ENCODE data around the gene MCTP1. TPM values are rescaled to one million over a fixed set of nuclear protein-coding genes. Genes with fewer than 3 reads are reported as not detected.
A peak's percentile ranks its signal among the peaks of the same experiment; 100 is the strongest.

The MCTP1 gene
- total RNA-seq, 1 donor from 2014 or later = 7.8 TPM

DNA sequence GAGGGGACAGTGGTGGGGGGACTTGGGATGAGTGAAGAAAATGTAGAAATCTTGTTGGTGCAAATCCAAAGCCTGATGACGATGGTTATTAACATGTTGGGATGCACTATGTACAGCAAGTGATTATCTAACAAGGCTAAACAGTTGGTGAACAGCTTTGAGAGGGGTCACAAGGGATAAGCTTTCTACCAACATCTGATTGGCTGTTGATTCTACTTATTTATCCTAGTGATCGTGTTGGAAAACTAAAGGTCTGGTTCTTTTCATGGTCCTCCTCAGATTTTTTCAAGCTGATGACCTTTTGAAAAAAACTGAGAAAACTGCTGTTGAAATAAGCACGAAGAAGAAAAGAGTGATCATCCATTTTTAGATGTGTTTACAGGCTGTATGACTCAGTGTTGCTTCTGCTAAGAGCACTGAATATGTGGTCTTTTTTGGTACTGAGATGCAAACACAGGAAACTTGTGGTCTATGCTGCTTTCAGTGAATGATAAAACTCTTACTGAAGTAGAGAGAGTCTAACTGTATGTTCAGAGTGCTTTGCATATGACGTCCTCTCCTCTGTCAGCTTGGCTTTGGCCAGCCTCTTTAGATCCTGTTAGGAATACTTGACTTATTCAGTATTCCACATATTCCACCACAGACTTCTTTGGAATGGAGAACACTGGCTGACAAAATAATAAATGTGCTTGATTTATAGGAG is 491.6 kb downstream of the MCTP1 start:
- no peaks in the 10 kb centered on the region for H3K9me3 ChIP-seq (replicated peaks)
- TF ChIP-seq, protein P1, sequence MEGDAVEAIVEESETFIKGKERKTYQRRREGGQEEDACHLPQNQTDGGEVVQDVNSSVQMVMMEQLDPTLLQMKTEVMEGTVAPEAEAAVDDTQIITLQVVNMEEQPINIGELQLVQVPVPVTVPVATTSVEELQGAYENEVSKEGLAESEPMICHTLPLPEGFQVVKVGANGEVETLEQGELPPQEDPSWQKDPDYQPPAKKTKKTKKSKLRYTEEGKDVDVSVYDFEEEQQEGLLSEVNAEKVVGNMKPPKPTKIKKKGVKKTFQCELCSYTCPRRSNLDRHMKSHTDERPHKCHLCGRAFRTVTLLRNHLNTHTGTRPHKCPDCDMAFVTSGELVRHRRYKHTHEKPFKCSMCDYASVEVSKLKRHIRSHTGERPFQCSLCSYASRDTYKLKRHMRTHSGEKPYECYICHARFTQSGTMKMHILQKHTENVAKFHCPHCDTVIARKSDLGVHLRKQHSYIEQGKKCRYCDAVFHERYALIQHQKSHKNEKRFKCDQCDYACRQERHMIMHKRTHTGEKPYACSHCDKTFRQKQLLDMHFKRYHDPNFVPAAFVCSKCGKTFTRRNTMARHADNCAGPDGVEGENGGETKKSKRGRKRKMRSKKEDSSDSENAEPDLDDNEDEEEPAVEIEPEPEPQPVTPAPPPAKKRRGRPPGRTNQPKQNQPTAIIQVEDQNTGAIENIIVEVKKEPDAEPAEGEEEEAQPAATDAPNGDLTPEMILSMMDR (IDR thresholded peaks at IDR 0.05; ENCODE audit: borderline replicate concordance) = no peak
- H3K27ac ChIP-seq (replicated peaks) = no peak overlapping the region
- H3K27me3 ChIP-seq (ENCODE audit: low read depth) = no peaks in the 10 kb centered on the region
- H3K4me1 ChIP-seq = no peaks in the 10 kb centered on the region
- DNase-seq = no peak
- no peaks in the 10 kb centered on the region for H3K36me3 ChIP-seq
- no peak overlapping the region for H3K4me3 ChIP-seq
- intact Hi-C loops (cut with micrococcal nuclease) = no loop called here

DNA sequence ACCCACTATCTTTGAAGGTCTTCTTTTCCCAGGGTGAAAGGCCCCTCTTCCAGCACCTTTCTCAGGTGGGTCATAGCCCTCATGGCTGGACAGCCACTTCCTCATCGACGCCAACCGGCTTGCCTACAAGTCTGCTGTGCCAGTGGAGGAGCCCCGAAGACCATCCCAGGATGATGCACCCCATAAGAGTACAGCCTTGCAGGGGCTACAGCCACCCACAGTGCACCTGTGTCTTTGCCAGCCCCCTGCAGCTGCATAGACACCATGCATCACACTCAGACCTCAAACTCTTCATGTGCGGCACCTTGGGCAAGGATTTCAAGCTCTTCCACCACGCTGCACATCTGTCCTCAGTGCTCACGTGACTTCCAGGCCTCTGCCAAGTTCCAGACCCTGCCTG is 493.1 kb downstream of the MCTP1 start:
- H3K4me1 ChIP-seq = no peaks in the 10 kb centered on the region
- no peak for DNase-seq

DNA sequence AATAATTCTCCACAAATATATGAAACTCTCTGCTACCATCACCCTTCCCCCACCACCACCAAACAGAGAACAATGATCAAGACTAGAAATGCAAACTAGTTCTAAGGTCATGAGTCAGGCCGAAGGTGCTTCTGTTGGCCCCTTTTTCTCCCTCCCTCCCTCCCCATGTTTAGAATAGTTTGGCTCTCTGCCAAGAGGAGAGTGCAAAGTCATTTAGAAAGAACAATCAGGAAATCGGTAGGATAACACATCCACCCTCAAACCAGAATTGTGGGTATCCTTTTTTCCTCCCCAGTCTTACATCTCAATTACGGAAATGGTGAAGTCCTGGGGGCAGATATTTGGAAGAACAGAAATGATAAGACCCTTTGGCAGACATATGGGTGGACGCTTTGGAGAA is 496.4 kb downstream of the MCTP1 start:
- DNase-seq = no peak
- no peak overlapping the region for H3K27ac ChIP-seq (replicated peaks)
- no peaks in the 10 kb centered on the region for H3K4me1 ChIP-seq
- no peaks in the 10 kb centered on the region for H3K36me3 ChIP-seq
- TF ChIP-seq, protein P1 (IDR thresholded peaks at IDR 0.05; ENCODE audit: borderline replicate concordance) = no peak
- H3K4me3 ChIP-seq = no peak overlapping the region
- H3K27me3 ChIP-seq (ENCODE audit: low read depth) = no peaks in the 10 kb centered on the region
- H3K9me3 ChIP-seq (replicated peaks) = no peaks in the 10 kb centered on the region
- intact Hi-C loops (cut with micrococcal nuclease) = no loop called here

More for the DNA sequence above, 493.1 kb downstream of the MCTP1 start:
- Histone ChIP-seq H3K27me3 (ENCODE audit: low read depth) (no peaks in the 10 kb centered on the region), H3K36me3 (no peaks in the 10 kb centered on the region), H3K9me3 (replicated peaks) (no peaks in the 10 kb centered on the region), H3K27ac (replicated peaks) (no peak overlapping the region), H3K4me3 (no peak overlapping the region)
- TF ChIP-seq, protein P1 (IDR thresholded peaks at IDR 0.05; ENCODE audit: borderline replicate concordance) = no peak
- intact Hi-C loops (cut with micrococcal nuclease) = no loop called here

DNA sequence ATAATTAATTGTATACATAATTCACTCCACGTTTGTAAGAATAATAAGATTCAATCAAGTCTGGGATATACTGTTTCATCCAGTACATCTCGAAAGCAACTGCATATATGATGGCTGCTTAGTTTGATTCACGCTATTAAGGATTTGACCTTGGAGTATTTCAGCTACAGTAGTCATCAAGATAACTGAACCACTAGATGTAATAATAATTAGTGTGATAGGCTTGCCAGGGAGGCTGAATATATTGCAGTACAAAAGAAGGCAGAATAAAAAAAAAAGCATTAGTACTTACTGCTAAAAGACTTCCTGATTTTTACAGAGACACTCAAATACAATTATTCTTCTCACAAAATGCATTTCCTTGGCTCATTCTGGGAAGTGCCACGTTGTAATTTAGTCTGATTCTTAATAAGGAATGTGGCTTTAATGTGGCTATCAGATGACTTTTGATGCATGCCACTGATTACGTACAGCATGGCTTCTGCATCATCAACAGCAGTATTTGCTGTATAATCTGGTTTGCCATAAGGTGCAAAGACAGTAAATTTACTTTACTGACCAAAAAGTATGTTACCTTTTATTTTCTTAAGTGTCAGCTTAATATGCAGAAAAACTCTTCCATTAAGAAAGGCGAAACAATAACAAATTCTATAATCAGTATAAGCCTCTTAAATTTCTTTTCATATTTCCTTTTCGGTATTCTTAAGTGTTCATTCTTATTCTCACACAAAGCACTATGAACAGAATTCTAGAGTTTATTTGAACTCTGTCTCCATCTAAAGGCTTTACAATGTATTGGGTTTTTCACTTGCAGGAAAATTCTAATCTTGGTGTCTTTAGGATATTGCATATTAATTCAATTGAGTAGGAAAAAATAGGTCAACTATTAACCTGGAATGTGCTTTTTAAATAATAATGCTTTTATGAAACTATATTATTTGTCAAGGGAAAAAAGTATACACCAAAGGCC is 500.1 kb downstream of the MCTP1 start:
- Histone ChIP-seq H3K4me3 (no peak overlapping the region), H3K27me3 (ENCODE audit: low read depth) (no peaks in the 10 kb centered on the region), H3K9me3 (replicated peaks) (no peaks in the 10 kb centered on the region), H3K36me3 (no peaks in the 10 kb centered on the region), H3K4me1 (no peaks in the 10 kb centered on the region), H3K27ac (replicated peaks) (no peak overlapping the region)
- TF ChIP-seq, protein P1 (IDR thresholded peaks at IDR 0.05; ENCODE audit: borderline replicate concordance) = peak; percentile 36
- intact Hi-C loops (cut with micrococcal nuclease) = no loop called here
- DNase-seq = no peak

DNA sequence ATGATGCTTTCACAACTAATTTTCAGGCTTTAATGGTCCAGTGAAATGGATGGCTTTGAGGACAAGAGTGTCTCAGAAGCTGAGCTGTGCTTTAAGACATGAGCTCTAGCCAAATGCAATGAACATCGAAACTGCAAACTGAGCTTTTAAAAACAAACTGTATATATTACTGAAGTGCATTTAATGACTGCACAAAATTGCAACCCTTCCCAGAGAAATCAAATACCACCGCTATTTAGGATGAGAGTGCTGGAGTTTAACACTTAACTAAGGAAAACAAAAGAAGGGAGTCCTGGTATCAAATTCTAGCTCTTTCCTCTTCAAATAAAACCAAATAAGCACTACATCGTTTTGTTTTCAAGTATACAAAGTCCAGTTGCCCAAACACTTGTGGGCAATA is 502.5 kb downstream of the MCTP1 start:
- no peak for DNase-seq
- TF ChIP-seq, protein P1 (IDR thresholded peaks at IDR 0.05; ENCODE audit: borderline replicate concordance) = no peak
- H3K27ac ChIP-seq (replicated peaks) = no peak overlapping the region
- H3K36me3 ChIP-seq = no peaks in the 10 kb centered on the region
- no peaks in the 10 kb centered on the region for H3K9me3 ChIP-seq (replicated peaks)
- intact Hi-C loops (cut with micrococcal nuclease) = no loop called here
- H3K27me3 ChIP-seq (ENCODE audit: low read depth) = no peaks in the 10 kb centered on the region
- H3K4me1 ChIP-seq = no peaks in the 10 kb centered on the region
- H3K4me3 ChIP-seq = no peak overlapping the region

Data from left ventricle myocardium inferior (tissue), 1 donor.